IgD-negative memory B cell (primary cell): ENCODE measurements around the gene TRPM3. TPM values are rescaled to one million over a fixed set of nuclear protein-coding genes. Genes with fewer than 3 reads are reported as not detected.
"Not testable (repeated sequence)": the region's sequence is repeated elsewhere in the genome, so short reads cannot be mapped to it uniquely, and the experiment has no call there.

ENCODE experiments used
- H3K27ac Mint-ChIP-seq, 3 donors: one replicate each; pipeline ENCODE4 v1.8.0; 2020 to 2022; ENCODE audit warnings: mild to moderate bottlenecking in 3 of 3, mixed read lengths in 3 of 3, moderate library complexity in 1 of 3
- H3K27me3 Mint-ChIP-seq: one replicate; pipeline ENCODE4 v1.8.0; 2021; ENCODE audit warnings: mixed read lengths
- H3K36me3 Mint-ChIP-seq: one replicate; pipeline ENCODE4 v1.8.0; 2020; ENCODE audit warnings: mild to moderate bottlenecking, mixed read lengths
- H3K4me1 Mint-ChIP-seq, 3 donors: one replicate each; pipeline ENCODE4 v1.8.0; 2020 to 2022; ENCODE audit warnings: mixed read lengths in 3 of 3, mild to moderate bottlenecking in 1 of 3
- H3K4me3 Mint-ChIP-seq, 4 donors: one replicate each; pipeline ENCODE4 v1.8.0; 2020 to 2022; ENCODE audit warnings: mild to moderate bottlenecking in 4 of 4, mixed read lengths in 4 of 4, moderate library complexity in 3 of 4
- H3K9me3 Mint-ChIP-seq, 3 donors: one replicate each; pipeline ENCODE4 v1.8.0; 2020 to 2021; ENCODE audit warnings: mixed read lengths in 3 of 3, mild to moderate bottlenecking in 1 of 3
- polyA plus RNA-seq: library from polyadenylated mRNA; unstranded; fragments of 300-500 nt; fragmentation: Illumina TruSeq; gene quantifications from one replicate; pipeline ENCODE4 v1.2.3, GENCODE V29; 2021

The TRPM3 gene
- polyA plus RNA-seq, 1 donor from 2014 or later, result not detected

- peaks cover 3% of the 10 kb centered on the region for H3K36me3 Mint-ChIP-seq
- H3K4me1 Mint-ChIP-seq, result peaks cover 0 to 2% (median 0%) of the 10 kb centered on the region in 3 donors
- no peaks in the 10 kb centered on the region for H3K9me3 Mint-ChIP-seq
- H3K27me3 Mint-ChIP-seq, result no peaks in the 10 kb centered on the region
- H3K27ac Mint-ChIP-seq, result no peak overlapping the region
- no peak overlapping the region for H3K4me3 Mint-ChIP-seq
These were observed 490.4 kb downstream of the TRPM3 start for GRCh38 chr9:70630971-70631370.

- H3K4me1 Mint-ChIP-seq, H3K27me3 Mint-ChIP-seq, H3K4me3 Mint-ChIP-seq, H3K36me3 Mint-ChIP-seq, H3K9me3 Mint-ChIP-seq, H3K27ac Mint-ChIP-seq: not testable (repeated sequence)
These were observed 492.2 kb downstream of the TRPM3 start for GRCh38 chr9:70629080-70629685.

- Mint-ChIP-seq H3K27me3 (peaks cover 1% of the 10 kb centered on the region), H3K9me3 (no peaks in the 10 kb centered on the region), H3K4me3 (no peak overlapping the region), H3K27ac (no peak overlapping the region), H3K36me3 (peaks cover 2% of the 10 kb centered on the region), H3K4me1 (peaks cover 0 to 2% (median 2%) of the 10 kb centered on the region in 3 donors)
These were observed 496.3 kb downstream of the TRPM3 start for GRCh38 chr9:70625078-70625477.

GRCh38 chr9:70618784-70619183, 502.6 kb downstream of the TRPM3 start:
- H3K4me3 Mint-ChIP-seq, result no peak overlapping the region
- H3K27ac Mint-ChIP-seq, result no peak overlapping the region
- no peaks in the 10 kb centered on the region for H3K9me3 Mint-ChIP-seq
- no peaks in the 10 kb centered on the region for H3K4me1 Mint-ChIP-seq
- no peaks in the 10 kb centered on the region for H3K27me3 Mint-ChIP-seq
- peaks cover 2% of the 10 kb centered on the region for H3K36me3 Mint-ChIP-seq

- Mint-ChIP-seq H3K27ac (no peak overlapping the region), H3K27me3 (no peaks in the 10 kb centered on the region), H3K4me1 (no peaks in the 10 kb centered on the region), H3K4me3 (no peak overlapping the region), H3K36me3 (no peaks in the 10 kb centered on the region), H3K9me3 (no peaks in the 10 kb centered on the region)
These were observed 504.2 kb downstream of the TRPM3 start for GRCh38 chr9:70617033-70617828.

- H3K9me3 Mint-ChIP-seq, result no peaks in the 10 kb centered on the region
These were observed 505.0 kb downstream of the TRPM3 start for GRCh38 chr9:70616228-70616990.

GRCh38 chr9:70615464-70616138, 505.8 kb downstream of the TRPM3 start:
- no peak overlapping the region for H3K27ac Mint-ChIP-seq
- no peaks in the 10 kb centered on the region for H3K4me1 Mint-ChIP-seq
- no peaks in the 10 kb centered on the region for H3K9me3 Mint-ChIP-seq
- H3K27me3 Mint-ChIP-seq, result no peaks in the 10 kb centered on the region
- no peak overlapping the region for H3K4me3 Mint-ChIP-seq
- H3K36me3 Mint-ChIP-seq, result no peaks in the 10 kb centered on the region

More at GRCh38 chr9:70616228-70616990, 505.0 kb downstream of the TRPM3 start:
- Mint-ChIP-seq H3K27ac (no peak overlapping the region), H3K4me1 (no peaks in the 10 kb centered on the region), H3K27me3 (no peaks in the 10 kb centered on the region), H3K36me3 (no peaks in the 10 kb centered on the region), H3K4me3 (no peak overlapping the region)

- H3K9me3 Mint-ChIP-seq, result no peaks in the 10 kb centered on the region
- H3K27me3 Mint-ChIP-seq, result no peaks in the 10 kb centered on the region
- H3K4me3 Mint-ChIP-seq, result no peak overlapping the region
- H3K4me1 Mint-ChIP-seq, result peaks cover 0 to 4% (median 0%) of the 10 kb centered on the region in 3 donors
- H3K27ac Mint-ChIP-seq, result no peak overlapping the region
- H3K36me3 Mint-ChIP-seq, result no peaks in the 10 kb centered on the region
These were observed 506.5 kb downstream of the TRPM3 start for GRCh38 chr9:70614786-70615463.

GRCh38 chr9:70613024-70613768, 508.2 kb downstream of the TRPM3 start:
- no peak overlapping the region for H3K27ac Mint-ChIP-seq
- H3K27me3 Mint-ChIP-seq, result no peaks in the 10 kb centered on the region
- no peak overlapping the region for H3K4me3 Mint-ChIP-seq
- peaks cover 0 to 5% (median 0%) of the 10 kb centered on the region in 3 donors for H3K4me1 Mint-ChIP-seq
- no peaks in the 10 kb centered on the region for H3K9me3 Mint-ChIP-seq
- no peaks in the 10 kb centered on the region for H3K36me3 Mint-ChIP-seq

GRCh38 chr9:70610287-70610644, 511.2 kb downstream of the TRPM3 start:
- Mint-ChIP-seq H3K27me3 (no peaks in the 10 kb centered on the region), H3K27ac (peak overlapping the region in 1 of 3 donors; percentile 74), H3K4me1 (peaks cover 2 to 11% (median 6%) of the 10 kb centered on the region in 3 donors), H3K9me3 (no peaks in the 10 kb centered on the region), H3K4me3 (no peak overlapping the region), H3K36me3 (no peaks in the 10 kb centered on the region)

GRCh38 chr9:70609542-70610286, 511.7 kb downstream of the TRPM3 start:
- H3K9me3 Mint-ChIP-seq, result no peaks in the 10 kb centered on the region
- no peaks in the 10 kb centered on the region for H3K27me3 Mint-ChIP-seq
- H3K4me3 Mint-ChIP-seq, result no peak overlapping the region
- peaks cover 2 to 11% (median 6%) of the 10 kb centered on the region in 3 donors for H3K4me1 Mint-ChIP-seq
- no peaks in the 10 kb centered on the region for H3K36me3 Mint-ChIP-seq
- H3K27ac Mint-ChIP-seq, result no peak overlapping the region

- no peaks in the 10 kb centered on the region for H3K9me3 Mint-ChIP-seq
- no peaks in the 10 kb centered on the region for H3K27me3 Mint-ChIP-seq
- no peaks in the 10 kb centered on the region for H3K36me3 Mint-ChIP-seq
- no peak overlapping the region for H3K27ac Mint-ChIP-seq
- H3K4me1 Mint-ChIP-seq, result peaks cover 2 to 11% (median 6%) of the 10 kb centered on the region in 3 donors
- H3K4me3 Mint-ChIP-seq, result no peak overlapping the region
These were observed 512.4 kb downstream of the TRPM3 start for GRCh38 chr9:70609011-70609410.

GRCh38 chr9:70607926-70608325, 513.5 kb downstream of the TRPM3 start:
- peak overlapping the region in 2 of 3 donors; percentile 63 to 64 for H3K27ac Mint-ChIP-seq
- H3K9me3 Mint-ChIP-seq, result no peaks in the 10 kb centered on the region
- H3K4me1 Mint-ChIP-seq, result peaks cover 2 to 11% (median 9%) of the 10 kb centered on the region in 3 donors
- H3K27me3 Mint-ChIP-seq, result no peaks in the 10 kb centered on the region
- H3K4me3 Mint-ChIP-seq, result peak overlapping the region in 1 of 4 donors; percentile 53
- H3K36me3 Mint-ChIP-seq, result no peaks in the 10 kb centered on the region
